ENCODE data around the gene COL6A5. TPM values are rescaled to one million over a fixed set of nuclear protein-coding genes. Genes with fewer than 3 reads are reported as not detected.

COL6A5 gene
- total and polyA plus RNA-seq, 2 experiments from 2014 or later, result 0.03 to 0.05 TPM

GRCh38 chr3:130380398-130380797, 34.9 kb downstream of the COL6A5 start:
- H3K9me3 Mint-ChIP-seq, result no peaks in the 10 kb centered on the region
- peaks cover 15% of the 10 kb centered on the region for H3K9me2 ChIP-seq (ENCODE audit: insufficient read depth)
- DNase-seq (ENCODE audit: low spot score) (no peak), ATAC-seq (no peak)
- no peaks in the 10 kb centered on the region for H3K4me1 ChIP-seq (ENCODE audit: insufficient read depth)
- no peak overlapping the region for H2AFZ ChIP-seq
- no peak overlapping the region for H3K4me3 Mint-ChIP-seq
- no peaks in the 10 kb centered on the region; the same call in 1 of the 2 replicates for H4K20me1 ChIP-seq (replicated peaks; ENCODE audit: insufficient read depth)
- no peak overlapping the region for H3K27ac Mint-ChIP-seq
- no peaks in the 10 kb centered on the region for H3K27me3 ChIP-seq (ENCODE audit: insufficient read depth)
- H3K36me3 ChIP-seq (ENCODE audit: insufficient read depth), result no peaks in the 10 kb centered on the region
- H3F3A ChIP-seq (replicated peaks; ENCODE audit: low read depth), result no peaks in the 10 kb centered on the region
- H3K4me1 Mint-ChIP-seq, result no peaks in the 10 kb centered on the region
- TF ChIP-seq ZNF331 (CRISPR knock-in tag; IDR thresholded peaks at IDR 0.05; ENCODE audit: low read depth) (no peak), EZH2 (IDR thresholded peaks at IDR 0.05; ENCODE audit: low read depth, unreplicated experiment) (no peak), STAT1 (IDR thresholded peaks at IDR 0.05; ENCODE audit: unreplicated experiment) (no peak), JUNB (IDR thresholded peaks at IDR 0.05; ENCODE audit: unreplicated experiment) (no peak), NANOG (IDR thresholded peaks at IDR 0.05; ENCODE audit: borderline replicate concordance) (no peak), ZNF114 (CRISPR knock-in tag; IDR thresholded peaks at IDR 0.05) (no peak), CREB1 (CRISPR knock-in tag; IDR thresholded peaks at IDR 0.05; ENCODE audit: low read depth) (no peak), EZH2phosphoT487 (IDR thresholded peaks at IDR 0.05; ENCODE audit: unreplicated experiment) (no peak)
- TF ChIP-seq, protein P1, sequence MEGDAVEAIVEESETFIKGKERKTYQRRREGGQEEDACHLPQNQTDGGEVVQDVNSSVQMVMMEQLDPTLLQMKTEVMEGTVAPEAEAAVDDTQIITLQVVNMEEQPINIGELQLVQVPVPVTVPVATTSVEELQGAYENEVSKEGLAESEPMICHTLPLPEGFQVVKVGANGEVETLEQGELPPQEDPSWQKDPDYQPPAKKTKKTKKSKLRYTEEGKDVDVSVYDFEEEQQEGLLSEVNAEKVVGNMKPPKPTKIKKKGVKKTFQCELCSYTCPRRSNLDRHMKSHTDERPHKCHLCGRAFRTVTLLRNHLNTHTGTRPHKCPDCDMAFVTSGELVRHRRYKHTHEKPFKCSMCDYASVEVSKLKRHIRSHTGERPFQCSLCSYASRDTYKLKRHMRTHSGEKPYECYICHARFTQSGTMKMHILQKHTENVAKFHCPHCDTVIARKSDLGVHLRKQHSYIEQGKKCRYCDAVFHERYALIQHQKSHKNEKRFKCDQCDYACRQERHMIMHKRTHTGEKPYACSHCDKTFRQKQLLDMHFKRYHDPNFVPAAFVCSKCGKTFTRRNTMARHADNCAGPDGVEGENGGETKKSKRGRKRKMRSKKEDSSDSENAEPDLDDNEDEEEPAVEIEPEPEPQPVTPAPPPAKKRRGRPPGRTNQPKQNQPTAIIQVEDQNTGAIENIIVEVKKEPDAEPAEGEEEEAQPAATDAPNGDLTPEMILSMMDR (conservative IDR thresholded peaks at IDR 0.05; ENCODE audit: low read depth in 2 of 2), result no peak
- TF ChIP-seq, protein P2, sequence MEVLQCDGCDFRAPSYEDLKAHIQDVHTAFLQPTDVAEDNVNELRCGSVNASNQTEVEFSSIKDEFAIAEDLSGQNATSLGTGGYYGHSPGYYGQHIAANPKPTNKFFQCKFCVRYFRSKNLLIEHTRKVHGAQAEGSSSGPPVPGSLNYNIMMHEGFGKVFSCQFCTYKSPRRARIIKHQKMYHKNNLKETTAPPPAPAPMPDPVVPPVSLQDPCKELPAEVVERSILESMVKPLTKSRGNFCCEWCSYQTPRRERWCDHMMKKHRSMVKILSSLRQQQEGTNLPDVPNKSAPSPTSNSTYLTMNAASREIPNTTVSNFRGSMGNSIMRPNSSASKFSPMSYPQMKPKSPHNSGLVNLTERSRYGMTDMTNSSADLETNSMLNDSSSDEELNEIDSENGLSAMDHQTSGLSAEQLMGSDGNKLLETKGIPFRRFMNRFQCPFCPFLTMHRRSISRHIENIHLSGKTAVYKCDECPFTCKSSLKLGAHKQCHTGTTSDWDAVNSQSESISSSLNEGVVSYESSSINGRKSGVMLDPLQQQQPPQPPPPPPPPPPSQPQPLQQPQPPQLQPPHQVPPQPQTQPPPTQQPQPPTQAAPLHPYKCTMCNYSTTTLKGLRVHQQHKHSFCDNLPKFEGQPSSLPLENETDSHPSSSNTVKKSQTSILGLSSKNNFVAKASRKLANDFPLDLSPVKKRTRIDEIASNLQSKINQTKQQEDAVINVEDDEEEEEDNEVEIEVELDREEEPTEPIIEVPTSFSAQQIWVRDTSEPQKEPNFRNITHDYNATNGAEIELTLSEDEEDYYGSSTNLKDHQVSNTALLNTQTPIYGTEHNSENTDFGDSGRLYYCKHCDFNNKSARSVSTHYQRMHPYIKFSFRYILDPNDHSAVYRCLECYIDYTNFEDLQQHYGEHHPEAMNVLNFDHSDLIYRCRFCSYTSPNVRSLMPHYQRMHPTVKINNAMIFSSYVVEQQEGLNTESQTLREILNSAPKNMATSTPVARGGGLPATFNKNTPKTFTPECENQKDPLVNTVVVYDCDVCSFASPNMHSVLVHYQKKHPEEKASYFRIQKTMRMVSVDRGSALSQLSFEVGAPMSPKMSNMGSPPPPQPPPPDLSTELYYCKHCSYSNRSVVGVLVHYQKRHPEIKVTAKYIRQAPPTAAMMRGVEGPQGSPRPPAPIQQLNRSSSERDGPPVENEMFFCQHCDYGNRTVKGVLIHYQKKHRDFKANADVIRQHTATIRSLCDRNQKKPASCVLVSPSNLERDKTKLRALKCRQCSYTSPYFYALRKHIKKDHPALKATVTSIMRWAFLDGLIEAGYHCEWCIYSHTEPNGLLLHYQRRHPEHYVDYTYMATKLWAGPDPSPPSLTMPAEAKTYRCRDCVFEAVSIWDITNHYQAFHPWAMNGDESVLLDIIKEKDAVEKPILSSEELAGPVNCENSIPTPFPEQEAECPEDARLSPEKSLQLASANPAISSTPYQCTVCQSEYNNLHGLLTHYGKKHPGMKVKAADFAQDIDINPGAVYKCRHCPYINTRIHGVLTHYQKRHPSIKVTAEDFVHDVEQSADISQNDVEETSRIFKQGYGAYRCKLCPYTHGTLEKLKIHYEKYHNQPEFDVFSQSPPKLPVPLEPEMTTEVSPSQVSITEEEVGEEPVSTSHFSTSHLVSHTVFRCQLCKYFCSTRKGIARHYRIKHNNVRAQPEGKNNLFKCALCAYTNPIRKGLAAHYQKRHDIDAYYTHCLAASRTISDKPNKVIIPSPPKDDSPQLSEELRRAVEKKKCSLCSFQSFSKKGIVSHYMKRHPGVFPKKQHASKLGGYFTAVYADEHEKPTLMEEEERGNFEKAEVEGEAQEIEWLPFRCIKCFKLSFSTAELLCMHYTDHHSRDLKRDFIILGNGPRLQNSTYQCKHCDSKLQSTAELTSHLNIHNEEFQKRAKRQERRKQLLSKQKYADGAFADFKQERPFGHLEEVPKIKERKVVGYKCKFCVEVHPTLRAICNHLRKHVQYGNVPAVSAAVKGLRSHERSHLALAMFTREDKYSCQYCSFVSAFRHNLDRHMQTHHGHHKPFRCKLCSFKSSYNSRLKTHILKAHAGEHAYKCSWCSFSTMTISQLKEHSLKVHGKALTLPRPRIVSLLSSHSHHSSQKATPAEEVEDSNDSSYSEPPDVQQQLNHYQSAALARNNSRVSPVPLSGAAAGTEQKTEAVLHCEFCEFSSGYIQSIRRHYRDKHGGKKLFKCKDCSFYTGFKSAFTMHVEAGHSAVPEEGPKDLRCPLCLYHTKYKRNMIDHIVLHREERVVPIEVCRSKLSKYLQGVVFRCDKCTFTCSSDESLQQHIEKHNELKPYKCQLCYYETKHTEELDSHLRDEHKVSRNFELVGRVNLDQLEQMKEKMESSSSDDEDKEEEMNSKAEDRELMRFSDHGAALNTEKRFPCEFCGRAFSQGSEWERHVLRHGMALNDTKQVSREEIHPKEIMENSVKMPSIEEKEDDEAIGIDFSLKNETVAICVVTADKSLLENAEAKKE (CRISPR knock-in tag; IDR thresholded peaks at IDR 0.05), result no peak
- TF ChIP-seq, protein P3, sequence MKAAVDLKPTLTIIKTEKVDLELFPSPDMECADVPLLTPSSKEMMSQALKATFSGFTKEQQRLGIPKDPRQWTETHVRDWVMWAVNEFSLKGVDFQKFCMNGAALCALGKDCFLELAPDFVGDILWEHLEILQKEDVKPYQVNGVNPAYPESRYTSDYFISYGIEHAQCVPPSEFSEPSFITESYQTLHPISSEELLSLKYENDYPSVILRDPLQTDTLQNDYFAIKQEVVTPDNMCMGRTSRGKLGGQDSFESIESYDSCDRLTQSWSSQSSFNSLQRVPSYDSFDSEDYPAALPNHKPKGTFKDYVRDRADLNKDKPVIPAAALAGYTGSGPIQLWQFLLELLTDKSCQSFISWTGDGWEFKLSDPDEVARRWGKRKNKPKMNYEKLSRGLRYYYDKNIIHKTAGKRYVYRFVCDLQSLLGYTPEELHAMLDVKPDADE (IDR thresholded peaks at IDR 0.05), result no peak
- TF ChIP-seq, protein P4, sequence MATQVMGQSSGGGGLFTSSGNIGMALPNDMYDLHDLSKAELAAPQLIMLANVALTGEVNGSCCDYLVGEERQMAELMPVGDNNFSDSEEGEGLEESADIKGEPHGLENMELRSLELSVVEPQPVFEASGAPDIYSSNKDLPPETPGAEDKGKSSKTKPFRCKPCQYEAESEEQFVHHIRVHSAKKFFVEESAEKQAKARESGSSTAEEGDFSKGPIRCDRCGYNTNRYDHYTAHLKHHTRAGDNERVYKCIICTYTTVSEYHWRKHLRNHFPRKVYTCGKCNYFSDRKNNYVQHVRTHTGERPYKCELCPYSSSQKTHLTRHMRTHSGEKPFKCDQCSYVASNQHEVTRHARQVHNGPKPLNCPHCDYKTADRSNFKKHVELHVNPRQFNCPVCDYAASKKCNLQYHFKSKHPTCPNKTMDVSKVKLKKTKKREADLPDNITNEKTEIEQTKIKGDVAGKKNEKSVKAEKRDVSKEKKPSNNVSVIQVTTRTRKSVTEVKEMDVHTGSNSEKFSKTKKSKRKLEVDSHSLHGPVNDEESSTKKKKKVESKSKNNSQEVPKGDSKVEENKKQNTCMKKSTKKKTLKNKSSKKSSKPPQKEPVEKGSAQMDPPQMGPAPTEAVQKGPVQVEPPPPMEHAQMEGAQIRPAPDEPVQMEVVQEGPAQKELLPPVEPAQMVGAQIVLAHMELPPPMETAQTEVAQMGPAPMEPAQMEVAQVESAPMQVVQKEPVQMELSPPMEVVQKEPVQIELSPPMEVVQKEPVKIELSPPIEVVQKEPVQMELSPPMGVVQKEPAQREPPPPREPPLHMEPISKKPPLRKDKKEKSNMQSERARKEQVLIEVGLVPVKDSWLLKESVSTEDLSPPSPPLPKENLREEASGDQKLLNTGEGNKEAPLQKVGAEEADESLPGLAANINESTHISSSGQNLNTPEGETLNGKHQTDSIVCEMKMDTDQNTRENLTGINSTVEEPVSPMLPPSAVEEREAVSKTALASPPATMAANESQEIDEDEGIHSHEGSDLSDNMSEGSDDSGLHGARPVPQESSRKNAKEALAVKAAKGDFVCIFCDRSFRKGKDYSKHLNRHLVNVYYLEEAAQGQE (IDR thresholded peaks at IDR 0.05; ENCODE audit: unreplicated experiment), result no peak
- no peaks in the 10 kb centered on the region for H3K36me3 Mint-ChIP-seq (ENCODE audit: low read depth)
- no peak overlapping the region for H3K27ac ChIP-seq (ENCODE audit: low read depth)
- H3K4me2 ChIP-seq, result no peak overlapping the region
- H3K27me3 Mint-ChIP-seq (ENCODE audit: insufficient read depth, low read depth, poor library complexity), result no peaks in the 10 kb centered on the region
- no peaks in the 10 kb centered on the region for H3K79me2 ChIP-seq (replicated peaks; ENCODE audit: insufficient read depth)
- no peak overlapping the region for H3K4me3 ChIP-seq
